AG04449 (cell line): ENCODE results near the gene ZDHHC6.
"Not testable (repeated sequence)": the region's sequence is repeated elsewhere in the genome, so short reads cannot be mapped to it uniquely, and the experiment has no call there.

ENCODE experiments used
- CTCF ChIA-PET: fragments of 350-600 bp; formaldehyde crosslinking; extraction: SDS; loops from one replicate; lab custom pipeline; 2021; ENCODE audit warnings: antibody characterized with exemption; lab: Yijun Ruan, JAX
- POLR2A ChIA-PET: fragments of 400-600, 350-600 bp; formaldehyde crosslinking; extraction: SDS; loops from one replicate; lab custom pipeline; 2020; ENCODE audit warnings: antibody characterized with exemption, inconsistent platforms; lab: Yijun Ruan, JAX
- DNase-seq: peaks from one replicate; pipeline ENCODE4 v3.0.0-alpha.2; 2010; ENCODE audit warnings: low read depth, low spot score
- H3K4me3 ChIP-seq: 2 replicates; pipeline ENCODE4 v1.5.1; 2011; ENCODE audit warnings: low read depth, mild to moderate bottlenecking, control low read depth, low read length
- TF ChIP-seq, protein P1 (sequence below): IDR thresholded peaks from one replicate; pipeline ENCODE4 v1.5.1; 2011; ENCODE audit warnings: mild to moderate bottlenecking, moderate library complexity, low read length, control low read depth, inconsistent platforms; ENCODE audit not compliant: insufficient read depth; ENCODE audit errors: missing control alignments

The ZDHHC6 gene

DNA sequence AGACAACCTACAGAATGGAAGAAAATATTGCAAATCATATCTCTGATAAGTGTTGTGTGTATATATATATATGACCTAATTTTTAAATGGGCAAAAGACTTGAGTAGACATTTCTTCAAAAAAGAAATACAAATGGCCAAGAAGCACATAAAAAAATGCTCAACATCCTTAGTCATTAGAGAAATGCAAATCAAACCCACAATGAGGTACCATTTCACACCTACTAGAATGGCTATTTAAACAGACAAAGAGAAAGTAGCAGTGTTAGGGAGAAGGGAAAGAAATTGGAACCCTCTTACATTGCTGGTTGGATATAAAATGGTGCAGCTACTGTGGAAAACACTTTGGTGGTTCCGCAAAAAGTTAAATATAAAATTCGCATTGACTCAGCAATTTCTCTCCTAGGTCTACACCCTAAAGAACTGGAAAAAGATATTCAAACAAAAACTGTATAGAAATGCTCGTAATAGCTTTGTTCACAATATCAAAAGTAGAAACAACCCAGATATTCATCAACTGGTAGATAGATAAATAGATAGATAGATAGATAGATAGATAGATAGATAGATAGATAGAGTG, 56.5 kb downstream of the ZDHHC6 start:
- TF ChIP-seq, protein P1, sequence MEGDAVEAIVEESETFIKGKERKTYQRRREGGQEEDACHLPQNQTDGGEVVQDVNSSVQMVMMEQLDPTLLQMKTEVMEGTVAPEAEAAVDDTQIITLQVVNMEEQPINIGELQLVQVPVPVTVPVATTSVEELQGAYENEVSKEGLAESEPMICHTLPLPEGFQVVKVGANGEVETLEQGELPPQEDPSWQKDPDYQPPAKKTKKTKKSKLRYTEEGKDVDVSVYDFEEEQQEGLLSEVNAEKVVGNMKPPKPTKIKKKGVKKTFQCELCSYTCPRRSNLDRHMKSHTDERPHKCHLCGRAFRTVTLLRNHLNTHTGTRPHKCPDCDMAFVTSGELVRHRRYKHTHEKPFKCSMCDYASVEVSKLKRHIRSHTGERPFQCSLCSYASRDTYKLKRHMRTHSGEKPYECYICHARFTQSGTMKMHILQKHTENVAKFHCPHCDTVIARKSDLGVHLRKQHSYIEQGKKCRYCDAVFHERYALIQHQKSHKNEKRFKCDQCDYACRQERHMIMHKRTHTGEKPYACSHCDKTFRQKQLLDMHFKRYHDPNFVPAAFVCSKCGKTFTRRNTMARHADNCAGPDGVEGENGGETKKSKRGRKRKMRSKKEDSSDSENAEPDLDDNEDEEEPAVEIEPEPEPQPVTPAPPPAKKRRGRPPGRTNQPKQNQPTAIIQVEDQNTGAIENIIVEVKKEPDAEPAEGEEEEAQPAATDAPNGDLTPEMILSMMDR: no peak
- no peak for DNase-seq
- POLR2A ChIA-PET: no interaction called here
- CTCF ChIA-PET: no interaction called here
- no peak overlapping the region for H3K4me3 ChIP-seq

DNA sequence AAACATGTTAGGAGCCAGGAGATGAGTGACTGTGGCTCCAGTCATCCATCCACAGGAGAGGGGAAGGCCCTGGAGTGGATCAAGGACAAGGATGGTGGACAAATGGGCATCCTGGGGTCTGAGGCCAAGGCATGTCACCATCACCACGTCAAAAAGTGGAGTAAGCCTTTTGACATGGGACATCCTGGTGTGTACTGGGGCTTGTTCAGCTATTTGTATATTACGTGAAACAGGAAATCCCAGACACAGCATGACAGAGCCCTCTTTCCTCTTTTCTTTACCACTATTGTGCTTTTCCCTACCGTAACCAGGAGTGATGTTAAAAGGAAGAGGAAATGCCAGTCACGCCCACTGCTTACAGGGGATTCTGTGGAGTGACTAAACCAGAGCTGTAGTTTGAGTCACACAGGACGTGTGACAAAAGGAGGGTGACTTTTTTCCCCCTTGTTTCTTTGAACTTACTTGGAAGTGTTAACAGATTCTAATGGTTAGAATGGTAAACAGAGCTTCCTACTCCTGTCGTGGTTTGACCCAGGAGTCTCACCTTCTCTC, 57.4 kb downstream of the ZDHHC6 start:
- no peak for DNase-seq
- CTCF ChIA-PET: no interaction called here
- POLR2A ChIA-PET: no interaction called here

DNA sequence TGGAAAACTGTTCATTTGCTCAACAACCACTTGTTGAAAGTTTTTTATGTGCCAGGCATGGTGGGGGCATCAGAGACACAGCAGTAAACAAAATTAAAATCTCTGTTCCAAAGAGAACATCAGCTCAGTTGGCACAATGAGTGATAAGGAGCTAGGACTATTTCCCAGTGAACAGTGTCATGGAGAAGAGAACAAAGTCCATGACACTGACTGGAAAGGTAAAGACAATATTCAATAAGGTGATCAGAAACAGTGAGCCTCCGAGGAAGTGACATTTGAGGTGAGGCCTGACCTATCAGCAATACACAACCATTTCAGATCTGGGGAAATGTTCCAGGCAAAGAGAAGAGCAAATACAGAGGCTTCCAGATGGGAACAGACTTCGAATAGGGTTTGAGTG, 58.2 kb downstream of the ZDHHC6 start:
- POLR2A ChIA-PET: no interaction called here
- CTCF ChIA-PET: no interaction called here
- TF ChIP-seq, protein P1: no peak
- no peak overlapping the region for H3K4me3 ChIP-seq
- no peak for DNase-seq

More for the DNA sequence above, 57.4 kb downstream of the ZDHHC6 start:
- TF ChIP-seq, protein P1: no peak
- H3K4me3 ChIP-seq: no peak overlapping the region

DNA sequence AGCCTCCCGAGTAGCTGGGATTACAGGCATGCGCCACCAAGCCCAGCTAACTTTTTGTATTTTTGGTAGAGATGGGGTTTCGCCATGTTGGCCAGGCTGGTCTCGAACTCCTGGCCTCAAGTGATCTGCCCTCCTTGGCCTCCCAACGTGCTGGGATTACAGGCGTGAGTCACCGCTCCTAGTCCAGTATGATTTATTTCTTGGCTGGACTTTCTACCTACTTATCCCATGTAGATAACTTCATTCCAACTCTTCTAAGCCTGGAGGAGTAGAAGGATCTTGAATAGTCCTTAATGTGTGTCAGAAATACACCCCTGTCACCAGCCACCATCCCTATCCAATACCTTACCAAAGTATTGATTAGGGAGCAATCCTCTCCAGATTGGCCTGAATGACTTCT, 58.7 kb downstream of the ZDHHC6 start:
- DNase-seq, CTCF ChIA-PET, H3K4me3 ChIP-seq, POLR2A ChIA-PET: not testable (repeated sequence)

DNA sequence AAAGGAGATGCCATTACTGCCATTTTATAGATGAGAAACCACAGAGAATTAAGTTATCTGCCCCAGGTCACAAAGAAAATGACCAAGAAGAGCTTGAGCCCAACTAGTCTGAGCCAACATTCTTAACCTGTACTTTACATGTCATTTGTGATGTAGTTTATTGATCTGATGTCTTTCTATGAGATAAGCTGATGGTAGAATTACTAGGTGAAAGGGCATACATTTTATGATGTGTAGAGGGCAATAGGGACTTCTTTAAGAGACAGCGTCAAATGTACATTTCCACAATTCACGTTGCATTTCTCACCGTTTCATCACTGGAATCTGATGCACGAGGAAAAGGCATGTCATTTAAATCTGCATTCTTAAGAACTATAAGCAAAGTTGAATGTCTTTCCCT, 61.5 kb downstream of the ZDHHC6 start:
- TF ChIP-seq, protein P1: no peak
- no peak for DNase-seq
- CTCF ChIA-PET: no interaction called here
- POLR2A ChIA-PET: no interaction called here
- no peak overlapping the region for H3K4me3 ChIP-seq

DNA sequence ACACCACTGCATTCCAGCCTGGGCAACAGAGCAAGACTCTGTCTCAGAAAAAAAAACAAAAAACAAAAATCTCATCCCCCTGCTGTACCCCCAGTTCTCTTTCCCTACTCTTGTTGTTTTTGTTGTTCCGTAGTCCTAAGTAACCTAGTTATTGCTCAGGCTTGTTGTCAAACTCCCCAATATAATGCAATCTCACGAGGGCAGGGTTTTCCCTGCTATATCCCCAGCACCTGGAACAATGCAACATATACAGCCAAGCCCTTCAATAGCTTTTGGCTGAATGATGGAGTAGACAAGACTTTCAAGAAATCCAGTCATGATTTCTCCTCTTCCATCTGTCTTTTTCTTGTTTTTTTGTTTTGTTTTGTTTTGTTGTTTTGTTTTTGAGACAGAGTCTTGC, 62.6 kb downstream of the ZDHHC6 start:
- POLR2A ChIA-PET: no interaction called here
- TF ChIP-seq, protein P1: no peak
- no peak for DNase-seq
- CTCF ChIA-PET: no interaction called here
- no peak overlapping the region for H3K4me3 ChIP-seq

DNA sequence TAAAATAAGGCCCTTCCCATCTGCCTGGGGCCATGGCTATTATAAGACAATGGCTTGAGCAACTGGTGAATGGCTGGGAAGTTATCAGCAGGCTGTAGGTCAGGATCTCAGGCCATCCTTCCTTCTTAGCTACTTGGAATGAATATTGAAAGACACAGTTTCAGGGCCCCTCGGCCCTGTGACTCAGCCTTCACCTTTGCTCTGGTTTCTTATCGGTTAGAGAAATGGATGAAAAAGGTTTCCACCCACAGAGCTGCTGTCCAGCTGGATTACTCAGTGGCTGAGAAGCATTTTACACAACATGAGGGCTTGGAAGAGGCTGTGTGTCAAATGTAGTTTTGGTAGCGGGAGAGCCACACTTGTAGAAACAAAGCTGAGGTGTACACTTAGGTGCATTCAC, 63.4 kb downstream of the ZDHHC6 start:
- CTCF ChIA-PET: no interaction called here
- no peak for DNase-seq
- H3K4me3 ChIP-seq: no peak overlapping the region
- POLR2A ChIA-PET: interaction anchor here (0.6 kb wide), 1 partner anchor 51 kb away, joined by 3 read pairs; no protein-coding TSS in a partner anchor
- TF ChIP-seq, protein P1: no peak
